ENCODE results near the gene OAF.

OAF gene

GRCh38 chr11:120215634-120216033 lies 4.8 kb downstream of the OAF start:
- TF ChIP-seq CTCF (IDR thresholded peaks at IDR 0.05; ENCODE audit: borderline replicate concordance, control extremely low read depth, extremely low read depth, insufficient read depth, missing control alignments), result no peak
- no peak for DNase-seq (ENCODE audit: low spot score)
- in situ Hi-C loops (cut with MboI; ENCODE audit: low sequenced_read_pairs, unreplicated experiment), result no loop called here

- TF ChIP-seq CTCF (IDR thresholded peaks at IDR 0.05; ENCODE audit: borderline replicate concordance, control extremely low read depth, extremely low read depth, insufficient read depth, missing control alignments), result no peak
Measured at GRCh38 chr11:120216426-120217102, 5.7 kb downstream of the OAF start.

GRCh38 chr11:120217526-120217925 lies 6.7 kb downstream of the OAF start:
- in situ Hi-C loops (cut with MboI; ENCODE audit: low sequenced_read_pairs, unreplicated experiment), result no loop called here
- TF ChIP-seq CTCF (IDR thresholded peaks at IDR 0.05; ENCODE audit: borderline replicate concordance, control extremely low read depth, extremely low read depth, insufficient read depth, missing control alignments), result no peak

More at GRCh38 chr11:120216426-120217102, 5.7 kb downstream of the OAF start:
- no peak for DNase-seq (ENCODE audit: low spot score)
- in situ Hi-C loops (cut with MboI; ENCODE audit: low sequenced_read_pairs, unreplicated experiment), result no loop called here

GRCh38 chr11:120217941-120218694 lies 7.3 kb downstream of the OAF start:
- no peak for TF ChIP-seq CTCF (IDR thresholded peaks at IDR 0.05; ENCODE audit: borderline replicate concordance, control extremely low read depth, extremely low read depth, insufficient read depth, missing control alignments)
- in situ Hi-C loops (cut with MboI; ENCODE audit: low sequenced_read_pairs, unreplicated experiment), result no loop called here
- no peak for DNase-seq (ENCODE audit: low spot score)

More at GRCh38 chr11:120217526-120217925, 6.7 kb downstream of the OAF start:
- DNase-seq (ENCODE audit: low spot score), result no peak

GRCh38 chr11:120218695-120219033 lies 7.8 kb downstream of the OAF start:
- in situ Hi-C loops (cut with MboI; ENCODE audit: low sequenced_read_pairs, unreplicated experiment), result no loop called here
- TF ChIP-seq CTCF (IDR thresholded peaks at IDR 0.05; ENCODE audit: borderline replicate concordance, control extremely low read depth, extremely low read depth, insufficient read depth, missing control alignments), result no peak
- DNase-seq (ENCODE audit: low spot score), result no peak

- no peak for DNase-seq (ENCODE audit: low spot score)
- no peak for TF ChIP-seq CTCF (IDR thresholded peaks at IDR 0.05; ENCODE audit: borderline replicate concordance, control extremely low read depth, extremely low read depth, insufficient read depth, missing control alignments)
- in situ Hi-C loops (cut with MboI; ENCODE audit: low sequenced_read_pairs, unreplicated experiment), result no loop called here
Measured at GRCh38 chr11:120219232-120219937, 8.6 kb downstream of the OAF start.

Measured in GM13976 (cell line).